HFF-Myc (cell line): ENCODE measurements around the gene THOP1.

Experiments
- DNase-seq: peaks from one replicate; pipeline ENCODE4 v3.0.0-alpha.2; 2011; ENCODE audit warnings: low read depth; ENCODE audit errors: extremely low read depth
- H3K4me3 ChIP-seq: replicated peaks from 2 replicates; pipeline ENCODE4 v1.5.1; 2011; ENCODE audit warnings: low read depth, mild to moderate bottlenecking, control low read depth, low read length
- TF ChIP-seq, protein P1 (sequence below): IDR thresholded peaks from 2 replicates; pipeline ENCODE4 v1.5.1; 2012; ENCODE audit warnings: mild to moderate bottlenecking, low read depth, low read length, control low read depth; ENCODE audit errors: missing control alignments

The THOP1 gene

DNA sequence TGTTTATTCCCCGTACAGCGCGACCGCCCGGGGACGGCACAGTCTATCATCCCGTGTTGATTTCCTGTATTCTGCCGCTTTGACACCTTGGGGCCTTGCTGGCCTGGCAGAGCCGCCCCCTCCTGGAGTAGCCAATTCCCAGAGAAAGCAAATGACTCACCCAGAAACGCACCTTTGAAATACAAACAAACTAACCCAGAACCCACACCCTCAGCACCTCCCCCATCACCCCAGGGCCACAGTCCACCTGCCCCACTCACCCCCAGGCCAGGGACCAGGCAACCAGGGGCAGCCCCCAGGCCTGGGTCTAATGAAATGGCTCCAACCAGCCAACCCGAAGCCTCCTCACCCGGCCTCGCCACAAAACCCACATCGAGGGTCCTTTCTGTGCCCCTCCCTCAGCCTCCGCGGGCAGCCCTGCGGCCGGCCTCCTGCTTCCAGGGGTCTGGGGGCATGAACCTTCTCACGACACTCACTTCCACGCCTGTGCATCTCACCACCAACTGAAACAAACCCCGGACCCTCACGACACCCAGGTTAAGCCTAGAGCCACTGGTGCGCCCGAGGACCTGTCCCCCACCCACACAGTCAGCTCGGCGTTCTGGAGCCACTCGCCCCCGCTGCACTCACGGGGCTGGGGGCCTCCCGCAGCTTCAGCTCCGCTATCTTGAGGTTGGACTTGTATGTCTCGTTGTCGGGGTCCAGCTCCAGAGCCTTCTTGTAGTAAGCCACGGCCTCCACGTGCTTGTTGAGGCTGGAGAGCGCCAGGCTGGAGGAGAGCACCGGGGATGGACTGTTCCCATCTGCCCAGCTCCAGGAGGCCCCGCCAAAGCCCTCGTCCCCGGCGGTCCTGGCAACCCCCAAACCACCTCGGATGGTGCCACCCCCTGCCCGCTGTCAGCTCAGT lies 23.2 kb upstream of the THOP1 start:
- DNase-seq, result no peak
- TF ChIP-seq, protein P1, sequence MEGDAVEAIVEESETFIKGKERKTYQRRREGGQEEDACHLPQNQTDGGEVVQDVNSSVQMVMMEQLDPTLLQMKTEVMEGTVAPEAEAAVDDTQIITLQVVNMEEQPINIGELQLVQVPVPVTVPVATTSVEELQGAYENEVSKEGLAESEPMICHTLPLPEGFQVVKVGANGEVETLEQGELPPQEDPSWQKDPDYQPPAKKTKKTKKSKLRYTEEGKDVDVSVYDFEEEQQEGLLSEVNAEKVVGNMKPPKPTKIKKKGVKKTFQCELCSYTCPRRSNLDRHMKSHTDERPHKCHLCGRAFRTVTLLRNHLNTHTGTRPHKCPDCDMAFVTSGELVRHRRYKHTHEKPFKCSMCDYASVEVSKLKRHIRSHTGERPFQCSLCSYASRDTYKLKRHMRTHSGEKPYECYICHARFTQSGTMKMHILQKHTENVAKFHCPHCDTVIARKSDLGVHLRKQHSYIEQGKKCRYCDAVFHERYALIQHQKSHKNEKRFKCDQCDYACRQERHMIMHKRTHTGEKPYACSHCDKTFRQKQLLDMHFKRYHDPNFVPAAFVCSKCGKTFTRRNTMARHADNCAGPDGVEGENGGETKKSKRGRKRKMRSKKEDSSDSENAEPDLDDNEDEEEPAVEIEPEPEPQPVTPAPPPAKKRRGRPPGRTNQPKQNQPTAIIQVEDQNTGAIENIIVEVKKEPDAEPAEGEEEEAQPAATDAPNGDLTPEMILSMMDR, result no peak
- H3K4me3 ChIP-seq, result no peak overlapping the region

- DNase-seq, result no peak
- TF ChIP-seq, protein P1, result no peak
- H3K4me3 ChIP-seq, result no peak overlapping the region
These were observed 22.4 kb upstream of the THOP1 start for GRCh38 chr19:2762783-2763496.

DNA sequence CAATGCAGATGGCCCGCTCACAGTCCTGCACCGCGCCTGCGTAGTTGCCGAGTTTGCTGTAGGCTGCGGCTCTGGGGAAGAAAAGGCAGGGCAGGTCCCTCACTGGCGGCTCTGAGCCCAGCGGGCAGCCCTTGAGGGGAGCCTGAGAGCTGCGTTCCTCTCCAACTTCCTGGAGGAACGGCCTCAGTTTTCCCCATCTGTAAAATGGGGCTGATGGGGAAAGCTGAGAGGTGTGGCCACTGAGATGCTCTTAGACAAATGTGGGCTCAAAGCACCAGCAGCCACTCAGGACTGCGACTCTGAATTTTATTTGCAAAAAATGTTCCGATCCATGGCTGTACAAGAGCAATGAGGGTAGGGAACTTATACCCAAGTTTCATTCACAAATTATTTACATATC lies 21.6 kb upstream of the THOP1 start:
- H3K4me3 ChIP-seq, result no peak overlapping the region
- TF ChIP-seq, protein P1, result no peak
- no peak for DNase-seq

GRCh38 chr19:2764945-2765344 lies 20.4 kb upstream of the THOP1 start:
- no peak overlapping the region for H3K4me3 ChIP-seq
- TF ChIP-seq, protein P1, result no peak
- no peak for DNase-seq

DNA sequence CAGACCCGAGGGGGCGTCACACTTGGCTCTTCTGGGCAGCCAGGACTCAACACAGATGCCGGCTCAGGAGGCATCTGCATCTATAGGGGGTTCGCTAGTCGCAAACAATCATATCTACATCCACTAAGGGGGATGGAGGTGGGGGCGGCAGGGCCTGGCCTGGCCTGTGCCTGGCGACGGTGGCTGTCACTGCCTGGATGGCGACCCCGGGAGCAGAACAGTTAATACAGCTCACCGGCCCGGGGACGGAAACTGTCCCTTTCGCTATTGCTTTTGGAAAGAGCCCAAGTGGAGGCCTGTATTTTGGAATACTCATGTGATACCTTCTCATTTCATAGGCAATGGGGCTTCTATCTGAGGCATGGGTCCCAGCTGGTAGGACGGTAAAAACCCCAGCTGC lies 19.9 kb upstream of the THOP1 start:
- TF ChIP-seq, protein P1, result no peak
- DNase-seq, result no peak
- no peak overlapping the region for H3K4me3 ChIP-seq

DNA sequence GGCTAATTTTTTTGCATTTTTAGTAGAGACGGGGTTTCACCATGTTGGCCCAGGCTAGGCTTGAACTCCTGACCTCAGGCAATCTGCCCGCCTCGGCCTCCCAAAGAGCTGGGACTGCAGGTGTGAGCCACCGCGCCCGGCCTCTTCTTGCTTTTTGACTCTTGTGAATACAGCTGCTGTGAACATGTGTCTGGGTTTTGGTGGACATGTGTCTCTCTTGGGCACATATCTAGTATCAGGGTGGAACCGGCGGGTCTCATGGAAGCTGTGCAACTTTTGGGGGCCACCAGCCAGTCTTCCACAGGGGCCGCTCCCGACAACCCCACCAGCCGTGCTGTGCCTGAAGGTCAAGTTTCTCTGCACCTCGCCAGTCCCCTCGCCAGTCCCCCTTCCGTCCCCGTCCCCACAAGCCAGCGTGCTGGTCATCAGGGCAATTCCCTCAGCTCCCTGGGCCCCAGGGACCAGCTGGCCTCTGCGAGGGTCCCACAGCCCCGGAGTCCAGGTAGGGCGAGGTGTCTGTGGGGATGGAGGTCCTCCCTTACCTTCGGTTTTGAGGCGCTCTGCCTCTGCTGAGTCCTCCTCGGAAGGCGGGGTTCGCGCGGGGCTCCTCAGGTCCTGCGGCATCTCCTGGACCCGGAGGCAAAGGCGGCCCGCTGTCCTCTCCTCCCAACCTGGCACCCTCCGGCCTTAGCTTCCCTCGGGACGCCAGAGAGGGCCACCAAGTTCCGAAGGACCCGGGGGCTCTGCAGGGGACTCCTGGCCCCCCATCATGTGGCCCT lies 18.5 kb upstream of the THOP1 start:
- H3K4me3 ChIP-seq, result no peak overlapping the region
- DNase-seq, result no peak
- TF ChIP-seq, protein P1, result no peak
